Measurements from ENCODE around the gene PHOX2A.

The PHOX2A gene

GRCh38 chr11:72250661-72251464, 6.9 kb upstream of the PHOX2A start:
- no peak for DNase-seq (ENCODE audit: low read depth in 2 of 3, low spot score in 1 of 3)

GRCh38 chr11:72249961-72250360, 6.0 kb upstream of the PHOX2A start:
- no peak for DNase-seq (ENCODE audit: low read depth in 2 of 3, low spot score in 1 of 3)

GRCh38 chr11:72247584-72247983, 3.6 kb upstream of the PHOX2A start:
- DNase-seq (ENCODE audit: low read depth in 2 of 3, low spot score in 1 of 3): no peak

- DNase-seq (ENCODE audit: low read depth in 2 of 3, low spot score in 1 of 3): no peak
These were observed 1.4 kb upstream of the PHOX2A start for GRCh38 chr11:72245263-72245816.

GRCh38 chr11:72244361-72245262, 636 bp upstream of the PHOX2A start:
- no peak for DNase-seq (ENCODE audit: low read depth in 2 of 3, low spot score in 1 of 3)

GRCh38 chr11:72243173-72244059, 560 bp downstream of the PHOX2A start:
- no peak for DNase-seq (ENCODE audit: low read depth in 2 of 3, low spot score in 1 of 3)

GRCh38 chr11:72242141-72242540, 1.8 kb downstream of the PHOX2A start:
- DNase-seq (ENCODE audit: low read depth in 2 of 3, low spot score in 1 of 3): no peak

GRCh38 chr11:72241291-72241781, 2.6 kb downstream of the PHOX2A start:
- DNase-seq (ENCODE audit: low read depth in 2 of 3, low spot score in 1 of 3): no peak

- DNase-seq (ENCODE audit: low read depth in 2 of 3, low spot score in 1 of 3): no peak
These were observed 3.3 kb downstream of the PHOX2A start for GRCh38 chr11:72240461-72241290.

GRCh38 chr11:72239849-72240460, 4.0 kb downstream of the PHOX2A start:
- no peak for DNase-seq (ENCODE audit: low read depth in 2 of 3, low spot score in 1 of 3)

- DNase-seq (ENCODE audit: low read depth in 2 of 3, low spot score in 1 of 3): no peak
These were observed 4.6 kb downstream of the PHOX2A start for GRCh38 chr11:72239313-72239848.

- no peak for DNase-seq (ENCODE audit: low read depth in 2 of 3, low spot score in 1 of 3)
These were observed 5.3 kb downstream of the PHOX2A start for GRCh38 chr11:72238492-72239312.

- DNase-seq (ENCODE audit: low read depth in 2 of 3, low spot score in 1 of 3): peak in 1 of 3 donors; percentile 50
These were observed 5.9 kb downstream of the PHOX2A start for GRCh38 chr11:72238040-72238450.

GRCh38 chr11:72237112-72237931, 6.7 kb downstream of the PHOX2A start:
- no peak for DNase-seq (ENCODE audit: low read depth in 2 of 3, low spot score in 1 of 3)

GRCh38 chr11:72236774-72237111, 7.2 kb downstream of the PHOX2A start:
- DNase-seq (ENCODE audit: low read depth in 2 of 3, low spot score in 1 of 3): no peak

- no peak for DNase-seq (ENCODE audit: low read depth in 2 of 3, low spot score in 1 of 3)
These were observed 7.8 kb downstream of the PHOX2A start for GRCh38 chr11:72236083-72236697.
